GM19328 (cell line): ENCODE results near the gene TAF13.

ENCODE experiments used
- ATAC-seq: cut with Tn5 transposase; IDR thresholded peaks from one replicate; pipeline ENCODE4 v1.9.1; 2021; ENCODE audit warnings: mild to moderate bottlenecking, moderate library complexity; ENCODE audit not compliant: unreplicated experiment

TAF13 gene, protein sequence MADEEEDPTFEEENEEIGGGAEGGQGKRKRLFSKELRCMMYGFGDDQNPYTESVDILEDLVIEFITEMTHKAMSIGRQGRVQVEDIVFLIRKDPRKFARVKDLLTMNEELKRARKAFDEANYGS

GRCh38 chr1:109075531-109076490, at the start of gene TAF13:
TSS of gene TAF13 (minus strand) at chr1:109076003. CDS start at chr1:109075947, 56 bp downstream.
- ATAC-seq, result peak; percentile 99

- ATAC-seq, result no peak
Measured at GRCh38 chr1:109120356-109120755, 44.6 kb upstream of the TAF13 start.

- ATAC-seq, result no peak
Measured at GRCh38 chr1:109118089-109118488, 42.3 kb upstream of the TAF13 start.

- ATAC-seq, result no peak
Measured at GRCh38 chr1:109116286-109116685, 40.5 kb upstream of the TAF13 start.

DNA sequence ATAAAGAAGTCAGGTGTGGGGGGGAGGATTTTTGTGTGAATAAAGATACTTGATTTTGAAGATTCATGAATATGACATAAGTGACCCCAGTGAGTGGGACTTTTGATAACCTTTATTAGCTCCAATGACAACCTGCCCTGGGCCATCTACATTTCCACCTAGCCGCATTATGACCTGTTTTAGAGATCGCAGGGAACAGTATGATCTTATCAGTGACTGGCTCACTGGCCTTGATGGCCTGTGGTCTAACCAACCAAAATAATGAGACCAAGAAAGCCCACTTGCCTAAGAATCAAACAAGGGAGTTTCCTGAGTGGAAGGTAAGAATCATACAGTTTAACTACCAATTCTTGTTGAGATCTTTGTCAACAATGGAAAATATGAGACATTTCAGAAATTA, 39.9 kb upstream of the TAF13 start:
- ATAC-seq, result no peak

GRCh38 chr1:109114342-109114674, 38.5 kb upstream of the TAF13 start:
- no peak for ATAC-seq

DNA sequence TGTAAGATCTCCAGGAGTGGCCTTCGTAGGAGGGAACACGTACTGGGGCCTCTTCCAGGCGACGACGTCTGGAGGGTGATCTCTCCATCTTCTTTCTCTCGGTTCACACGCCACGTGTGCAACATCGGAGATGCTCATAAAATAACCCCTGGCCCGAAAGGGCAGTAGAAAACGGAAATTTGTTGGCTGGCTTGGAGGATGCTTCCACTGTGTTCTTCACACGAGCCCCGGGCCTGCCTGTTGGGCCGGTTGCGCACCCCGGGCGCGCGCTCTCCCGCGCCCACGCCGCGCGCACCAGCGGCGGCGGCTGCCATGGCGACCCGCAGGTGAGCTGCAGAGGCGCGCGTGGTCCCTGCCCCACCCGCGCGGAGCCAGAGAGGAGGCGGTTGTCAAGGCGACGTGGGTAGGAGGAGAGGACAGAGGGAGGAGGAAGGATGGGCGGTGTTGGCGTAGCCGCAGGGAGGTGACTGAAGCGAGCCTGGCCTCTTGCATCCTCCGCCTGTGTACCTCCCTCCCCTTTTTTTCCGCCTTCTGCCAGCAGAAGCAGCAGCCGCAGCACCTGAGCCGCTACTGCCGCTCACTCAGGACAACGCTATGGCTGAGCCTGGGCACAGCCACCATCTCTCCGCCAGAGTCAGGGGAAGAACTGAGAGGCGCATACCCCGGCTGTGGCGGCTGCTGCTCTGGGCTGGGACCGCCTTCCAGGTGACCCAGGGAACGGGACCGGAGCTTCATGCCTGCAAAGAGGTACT, 38.0 kb upstream of the TAF13 start, which contains the start of gene ELAPOR1:
ELAPOR1 (plus strand) TSS at position 526 of the 752 bp plus-strand sequence; CDS start at position 595, 69 bp downstream.
- no peak for ATAC-seq

DNA sequence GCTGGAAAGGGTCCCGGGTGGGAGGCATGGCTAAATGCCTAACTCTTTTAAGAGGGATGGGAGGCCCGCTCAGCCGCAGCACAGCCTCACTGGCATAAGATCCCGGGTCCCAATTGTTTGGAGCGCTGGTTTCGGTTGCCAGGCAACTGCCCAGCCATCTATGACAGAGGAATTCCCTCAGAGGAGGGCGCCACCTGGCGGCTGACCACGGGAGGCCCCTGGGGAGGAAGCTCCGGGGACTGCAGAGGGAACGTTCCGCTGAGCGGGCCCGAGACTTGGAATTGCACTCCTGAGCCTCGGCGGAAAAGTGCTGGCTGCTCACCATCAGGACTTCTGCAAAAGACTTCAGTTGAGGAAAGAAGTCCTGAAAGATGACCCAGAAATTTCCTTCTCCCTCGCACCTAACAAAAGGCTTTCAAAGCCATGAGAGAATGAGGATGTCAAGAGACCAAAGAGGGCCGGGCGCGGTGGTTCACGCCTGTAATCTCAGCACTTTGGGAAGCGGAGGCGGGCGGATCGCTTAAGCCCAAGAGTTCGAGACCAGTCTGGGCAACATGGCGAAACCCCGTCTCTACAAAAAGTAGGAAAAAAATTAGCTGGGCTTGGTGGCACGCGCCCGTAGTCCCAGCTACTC, 37.0 kb upstream of the TAF13 start:
- no peak for ATAC-seq

DNA sequence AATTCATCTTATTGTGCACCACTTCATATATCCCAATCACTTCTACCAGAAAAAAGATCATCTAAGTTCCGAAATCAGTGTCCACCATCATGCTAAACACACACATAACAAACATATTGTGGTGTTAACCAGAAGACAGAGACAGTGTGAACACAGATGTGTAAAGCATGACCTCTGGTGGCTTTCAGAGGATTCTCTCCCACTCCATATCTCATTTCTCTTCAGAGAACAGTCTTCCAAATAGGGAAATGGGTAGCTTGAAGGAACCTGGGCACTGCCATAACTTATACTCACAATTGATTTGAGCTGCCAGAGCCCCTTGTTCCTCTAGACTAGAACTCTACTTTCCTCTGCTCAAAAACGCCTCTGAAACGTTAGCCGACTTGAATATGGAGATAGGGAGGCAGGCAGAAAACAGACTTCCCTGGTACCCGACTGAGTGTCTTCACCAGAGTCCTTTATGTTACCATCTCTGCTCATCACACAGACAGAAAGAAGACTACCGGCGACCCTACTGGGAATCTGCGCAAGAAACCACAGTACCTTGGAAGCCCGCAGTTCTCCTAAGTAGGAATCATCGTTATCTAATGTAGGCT, 36.4 kb upstream of the TAF13 start:
- ATAC-seq, result no peak

GRCh38 chr1:109111386-109112055, 35.7 kb upstream of the TAF13 start:
- no peak for ATAC-seq

DNA sequence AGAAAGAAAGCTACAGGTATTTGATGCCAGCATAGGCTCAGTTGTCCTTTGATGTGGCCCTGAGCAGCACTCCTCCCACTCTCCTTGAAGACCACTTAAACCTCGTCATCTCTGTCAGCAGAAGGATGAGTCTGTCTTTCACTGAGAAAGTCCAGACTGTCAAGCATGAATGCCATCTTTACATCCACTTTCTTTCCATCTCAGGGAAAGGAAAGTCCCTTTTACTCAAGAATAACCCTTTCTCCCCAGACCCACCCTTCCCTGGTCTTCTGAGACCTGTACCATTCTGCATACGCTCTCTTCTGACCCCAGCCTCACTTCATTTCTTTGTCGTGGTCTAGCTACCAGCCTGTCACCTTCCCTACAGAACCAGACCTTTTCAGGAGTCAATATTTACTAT, 34.1 kb upstream of the TAF13 start:
- ATAC-seq, result no peak

- ATAC-seq, result no peak
Measured at GRCh38 chr1:109107785-109108184, 32.0 kb upstream of the TAF13 start.

DNA sequence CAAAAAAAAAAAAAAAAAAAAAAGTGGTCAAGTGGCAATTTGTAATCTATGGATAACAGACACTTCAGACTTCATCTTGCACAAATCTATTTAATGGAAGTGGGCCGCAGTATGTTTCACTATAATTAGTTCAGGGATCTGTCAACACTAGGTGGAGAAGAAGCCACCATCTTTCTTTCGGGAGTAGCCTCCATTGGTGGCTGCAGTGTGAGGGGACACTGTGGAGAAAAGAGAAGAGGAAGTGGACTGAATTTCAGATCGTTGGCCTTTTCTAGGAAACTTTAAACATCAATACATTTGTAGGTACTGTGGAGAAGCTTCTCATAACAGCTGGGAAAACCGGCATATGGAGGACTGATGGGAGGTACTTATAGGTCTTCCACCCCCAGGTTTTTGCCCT, 30.1 kb upstream of the TAF13 start:
- ATAC-seq, result no peak

DNA sequence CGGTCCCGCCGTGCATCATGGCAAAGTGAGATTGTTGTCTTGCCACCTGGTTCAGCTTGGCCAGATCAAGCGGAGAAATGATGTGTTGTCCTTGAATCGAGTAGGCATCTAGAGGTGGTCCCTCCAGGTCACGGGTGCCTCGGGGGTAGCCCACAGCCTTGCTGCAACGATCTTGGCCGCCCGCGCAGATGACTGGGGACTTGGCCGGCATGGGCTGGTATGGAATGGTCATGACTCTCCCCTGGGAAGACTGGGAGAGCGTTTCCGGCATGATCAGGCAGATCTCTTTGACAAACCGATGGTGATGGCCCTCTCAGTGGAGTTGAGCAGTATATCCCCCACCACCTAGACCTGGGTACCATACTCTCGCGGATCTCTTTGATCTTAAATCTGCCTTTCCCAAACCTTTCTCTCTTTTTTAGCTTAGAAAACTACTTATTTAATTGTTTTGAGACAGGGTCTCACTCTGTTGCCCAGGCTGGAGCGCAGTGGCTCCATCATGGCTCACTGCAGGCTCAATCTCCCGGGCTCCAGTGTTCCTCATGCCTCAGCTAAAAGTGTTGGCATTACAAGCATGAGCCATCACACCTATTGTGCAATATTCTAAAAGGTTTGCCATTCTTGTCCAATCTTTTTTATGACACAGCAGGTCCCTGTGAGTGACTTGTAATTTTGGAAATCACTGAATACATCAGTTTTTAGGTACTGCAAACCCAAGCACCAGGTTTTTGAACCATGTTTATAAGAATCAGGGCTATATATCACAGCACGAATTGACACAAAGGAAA, 28.8 kb upstream of the TAF13 start:
- ATAC-seq, result no peak

GRCh38 chr1:109099938-109100773, 24.4 kb upstream of the TAF13 start:
- peak; percentile 86 for ATAC-seq

- ATAC-seq, result no peak
Measured at GRCh38 chr1:109096120-109096519, 20.3 kb upstream of the TAF13 start.

DNA sequence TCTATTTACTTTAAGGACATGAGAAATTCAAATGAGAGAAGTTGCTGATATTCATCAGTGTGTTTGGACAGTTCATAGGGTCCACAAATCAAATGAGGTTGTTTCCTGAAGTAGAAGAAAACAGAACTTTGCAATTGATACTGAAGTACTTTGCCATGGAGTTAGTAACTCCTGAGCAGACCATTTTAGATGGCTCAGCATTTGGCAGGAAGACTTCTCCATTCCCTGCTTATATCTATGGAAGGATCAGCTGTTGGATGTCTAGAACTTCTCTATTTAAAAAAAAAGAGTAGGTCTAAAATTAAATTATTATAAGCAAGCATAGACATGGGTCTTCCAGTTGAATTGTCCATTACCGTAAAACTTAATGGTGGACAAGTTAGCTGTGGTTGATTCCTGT, 19.8 kb upstream of the TAF13 start:
- ATAC-seq, result no peak

DNA sequence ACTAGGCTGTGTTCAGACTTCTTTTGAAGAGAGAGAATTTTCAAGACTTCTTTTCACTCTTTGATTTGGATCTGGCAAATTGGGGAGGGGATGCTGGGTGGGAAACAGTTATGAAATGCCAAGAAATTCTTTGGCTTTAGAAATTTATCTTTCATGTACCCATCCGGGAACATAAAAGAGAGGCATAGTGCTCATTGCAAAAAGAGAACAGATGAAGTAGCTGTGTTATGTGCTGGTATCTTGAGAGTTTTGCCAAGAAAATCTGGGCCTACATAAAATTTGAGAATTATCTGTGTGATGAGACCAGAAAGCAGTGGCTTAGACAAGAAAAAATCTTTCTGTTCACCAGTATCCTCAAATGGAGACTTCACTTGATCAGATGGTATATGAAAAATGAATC, 19.1 kb upstream of the TAF13 start:
- no peak for ATAC-seq

GRCh38 chr1:109094377-109094803, 18.6 kb upstream of the TAF13 start:
- ATAC-seq, result no peak
